Lung (tissue), 12 donors: ENCODE data around the gene ARL16. TPM values are rescaled to one million over a fixed set of nuclear protein-coding genes. Genes with fewer than 3 reads are reported as not detected.

Source experiments
- ATAC-seq: fragments of 200-7000 bp; cut with Tn5 transposase; one replicate; pipeline ENCODE4 v1.9.1; 2020; ENCODE audit warnings: moderate number of reproducible peaks; ENCODE audit not compliant: insufficient read depth, low FRiP score
- DNase-seq, 3 donors: peaks; one replicate each; pipeline ENCODE4 v3.0.0-alpha.2; 2013 to 2017
- H3K27ac ChIP-seq, 2 donors: one replicate each; pipeline ENCODE4 v1.5.1; 2013; ENCODE audit warnings: mild to moderate bottlenecking in 2 of 2, moderate library complexity in 2 of 2, control low read depth in 1 of 2, inconsistent platforms in 1 of 2, low read depth in 1 of 2, low read length in 1 of 2
- H3K27me3 ChIP-seq, 3 donors: one replicate each; pipeline ENCODE4 v1.5.1; 2013; ENCODE audit warnings: low read length in 2 of 3; ENCODE audit not compliant: control insufficient read depth in 3 of 3, insufficient read depth in 3 of 3
- H3K36me3 ChIP-seq, 4 donors: one replicate each; pipeline ENCODE4 v1.5.1; 2013; ENCODE audit warnings: low read length in 4 of 4, mild to moderate bottlenecking in 1 of 4, moderate library complexity in 1 of 4; ENCODE audit not compliant: control insufficient read depth in 4 of 4, insufficient read depth in 4 of 4
- H3K4me1 ChIP-seq, 5 donors: one replicate each; pipeline ENCODE4 v1.5.1; 2013; ENCODE audit warnings: low read length in 5 of 5, mild to moderate bottlenecking in 2 of 5, moderate library complexity in 1 of 5; ENCODE audit not compliant: control insufficient read depth in 5 of 5, insufficient read depth in 5 of 5
- H3K4me3 ChIP-seq: one replicate; pipeline ENCODE4 v1.5.1; 2013; ENCODE audit warnings: mild to moderate bottlenecking, control low read depth, moderate library complexity
- H3K9ac ChIP-seq, 2 donors: one replicate each; pipeline ENCODE4 v1.5.1; 2013; ENCODE audit warnings: low read length in 2 of 2, control low read depth in 1 of 2; ENCODE audit not compliant: insufficient read depth in 1 of 2
- H3K9me3 ChIP-seq, 4 donors: one replicate each; pipeline ENCODE4 v1.5.1; 2013; ENCODE audit warnings: low read length in 3 of 4, mild to moderate bottlenecking in 1 of 4, moderate library complexity in 1 of 4; ENCODE audit not compliant: control insufficient read depth in 4 of 4, insufficient read depth in 3 of 4
- CTCF ChIP-seq: IDR thresholded peaks from 2 replicates; pipeline ENCODE4 v1.5.1; 2012; ENCODE audit warnings: mild to moderate bottlenecking; ENCODE audit errors: control extremely low read depth, extremely low read depth
- WGBS, 2 donors: extraction: QIAGEN DNeasy Blood & Tissue Kit; methylation state at CpG; one replicate each; pipeline ENCODE4 v1.1.7; 2013; 5-methylcytosine and 5-hydroxymethylcytosine counted together
- polyA plus RNA-seq, 2 donors: library from polyadenylated mRNA; stranded (reverse); fragments of 200-250 nt; gene quantifications; one replicate each; pipeline ENCODE4 v1.2.1, GENCODE V29; 2013
- total RNA-seq, 2 donors: library from RNA; depleted of rRNA in 1 of 2; stranded (reverse); fragments of >200 nt in 1 of 2; gene quantifications; one replicate each; pipeline ENCODE4 v1.2.1, GENCODE V29; 2014 to 2021
- donor health status: control.
- donor health status: control.
- donor health status: Bipolar disorder and iron deficiency.
- donor health status: healthy.
- donor health status: DM: yes; HTN: yes; CAD: no.

The ARL16 gene
- total and polyA plus RNA-seq, 4 donors = 27.4 to 59.5 (median 29.8) TPM

- TF ChIP-seq CTCF = no peak
- 96% methylated on average over 19 of the region's 19 CpGs for WGBS, 2 donors
- DNase-seq (no peak), ATAC-seq (no peak)
- H3K9me3 ChIP-seq = no peaks in the 10 kb centered on the region
- H3K27ac ChIP-seq = no peak overlapping the region
- no peak overlapping the region for H3K9ac ChIP-seq
- H3K4me1 ChIP-seq = no peaks in the 10 kb centered on the region
- no peak overlapping the region for H3K4me3 ChIP-seq
- no peaks in the 10 kb centered on the region for H3K27me3 ChIP-seq
- peaks cover 11 to 87% (median 34%) of the 10 kb centered on the region in 4 donors for H3K36me3 ChIP-seq
Observed at GRCh38 chr17:81694810-81695209, 11.2 kb upstream of the ARL16 start.

- no peaks in the 10 kb centered on the region for H3K27me3 ChIP-seq
- no peak for DNase-seq
- peaks cover 8 to 94% (median 36%) of the 10 kb centered on the region in 4 donors for H3K36me3 ChIP-seq
- 92% methylated on average over 31 to 35 of the region's 35 CpGs for WGBS, 2 donors
- no peak overlapping the region for H3K27ac ChIP-seq
- H3K4me3 ChIP-seq = no peak overlapping the region
- ATAC-seq = no peak
- H3K4me1 ChIP-seq = no peaks in the 10 kb centered on the region
- H3K9me3 ChIP-seq = no peaks in the 10 kb centered on the region
- no peak for TF ChIP-seq CTCF
- no peak overlapping the region for H3K9ac ChIP-seq
Observed at GRCh38 chr17:81693509-81694210, 10.1 kb upstream of the ARL16 start.

- WGBS, 2 donors = 95 to 97% methylated on average over 20 of the region's 20 CpGs
- ATAC-seq (no peak), DNase-seq (no peak)
- Histone ChIP-seq H3K9ac (no peak overlapping the region), H3K27ac (no peak overlapping the region), H3K27me3 (no peaks in the 10 kb centered on the region), H3K36me3 (peaks cover 8 to 97% (median 32%) of the 10 kb centered on the region in 4 donors), H3K4me1 (no peaks in the 10 kb centered on the region), H3K4me3 (no peak overlapping the region), H3K9me3 (no peaks in the 10 kb centered on the region)
- TF ChIP-seq CTCF = no peak
Observed at GRCh38 chr17:81691608-81692007, 8.0 kb upstream of the ARL16 start.

- Histone ChIP-seq H3K9me3 (no peaks in the 10 kb centered on the region), H3K4me3 (no peak overlapping the region), H3K36me3 (peaks cover 11 to 97% (median 31%) of the 10 kb centered on the region in 4 donors), H3K27me3 (no peaks in the 10 kb centered on the region), H3K27ac (no peak overlapping the region), H3K4me1 (no peaks in the 10 kb centered on the region), H3K9ac (no peak overlapping the region)
- no peak for TF ChIP-seq CTCF
- 92 to 94% methylated on average over 18 of the region's 18 CpGs for WGBS, 2 donors
- DNase-seq (no peak), ATAC-seq (no peak)
Observed at GRCh38 chr17:81691196-81691595, 7.6 kb upstream of the ARL16 start.
